ENCODE results near the gene POU6F1. TPM values are rescaled to one million over a fixed set of nuclear protein-coding genes. Genes with fewer than 3 reads are reported as not detected.
"Not testable (repeated sequence)": the region's sequence is repeated elsewhere in the genome, so short reads cannot be mapped to it uniquely, and the experiment has no call there.

POU6F1 gene
- total RNA-seq, 2 donors from 2014 or later = 18.1 to 19.4 TPM

GRCh38 chr12:51232642-51233041, 14.8 kb upstream of the POU6F1 start:
- DNase-seq (ENCODE audit: low spot score) = no peak
- intact Hi-C loops (cut with DNase I) = no loop called here

GRCh38 chr12:51229116-51229809, 11.4 kb upstream of the POU6F1 start:
- peak; percentile 19 for DNase-seq (ENCODE audit: low spot score)
- intact Hi-C loops (cut with DNase I) = no loop called here

- no peak for DNase-seq (ENCODE audit: low spot score)
- intact Hi-C loops (cut with DNase I) = no loop called here
Observed at GRCh38 chr12:51227962-51228361, 10.1 kb upstream of the POU6F1 start.

GRCh38 chr12:51227112-51227511, 9.2 kb upstream of the POU6F1 start:
- DNase-seq (ENCODE audit: low spot score); intact Hi-C loops (cut with DNase I): not testable (repeated sequence)

GRCh38 chr12:51225771-51226170, 7.9 kb upstream of the POU6F1 start:
- intact Hi-C loops (cut with DNase I) = no loop called here
- no peak for DNase-seq (ENCODE audit: low spot score)

- intact Hi-C loops (cut with DNase I) = no loop called here
- DNase-seq (ENCODE audit: low spot score) = peak; percentile 25
Observed at GRCh38 chr12:51225234-51225633, 7.4 kb upstream of the POU6F1 start.

GRCh38 chr12:51224625-51225024, 6.8 kb upstream of the POU6F1 start:
- intact Hi-C loops (cut with DNase I) = no loop called here
- DNase-seq (ENCODE audit: low spot score) = peak; percentile 14

- no peak for DNase-seq (ENCODE audit: low spot score)
- intact Hi-C loops (cut with DNase I) = no loop called here
Observed at GRCh38 chr12:51222461-51222860, 4.6 kb upstream of the POU6F1 start.

GRCh38 chr12:51219857-51220256, 2.0 kb upstream of the POU6F1 start:
- intact Hi-C loops (cut with DNase I) = loop anchor here in 1 of 2 donors (10.0 kb wide), 1 partner anchor 135 kb away; the partner anchor contains the start of gene CSRNP2
- not testable (repeated sequence) for DNase-seq (ENCODE audit: low spot score)

GRCh38 chr12:51219322-51219721, 1.5 kb upstream of the POU6F1 start:
- DNase-seq (ENCODE audit: low spot score) = no peak
- intact Hi-C loops (cut with DNase I) = loop anchor here in 1 of 2 donors (10.0 kb wide), 1 partner anchor 135 kb away; the partner anchor contains the start of gene CSRNP2

- intact Hi-C loops (cut with DNase I) = loop anchor here in 1 of 2 donors (10.0 kb wide), 1 partner anchor 134 kb away; the partner anchor contains the start of gene CSRNP2
- peak; percentile 72 for DNase-seq (ENCODE audit: low spot score)
Observed at GRCh38 chr12:51218607-51219161, 822 bp upstream of the POU6F1 start.

- intact Hi-C loops (cut with DNase I) = loop anchor here in 1 of 2 donors (10.0 kb wide), 1 partner anchor 133 kb away; the partner anchor contains the start of gene CSRNP2
- peak; percentile 87 for DNase-seq (ENCODE audit: low spot score)
Observed at GRCh38 chr12:51217133-51217967, 512 bp downstream of the POU6F1 start.

- peak; percentile 5 for DNase-seq (ENCODE audit: low spot score)
- intact Hi-C loops (cut with DNase I) = loop anchor here in 1 of 2 donors (10.0 kb wide), 1 partner anchor 132 kb away; the partner anchor contains the start of gene CSRNP2
Observed at GRCh38 chr12:51216642-51217041, 1.2 kb downstream of the POU6F1 start.

- intact Hi-C loops (cut with DNase I) = loop anchor here in 1 of 2 donors (5.0 to 10.0 kb wide), 2 partner anchors 130 to 1628 kb away; partner anchors contain the start of gene CSRNP2
- DNase-seq (ENCODE audit: low spot score) = no peak
Observed at GRCh38 chr12:51214895-51215294, 3.0 kb downstream of the POU6F1 start.

- intact Hi-C loops (cut with DNase I) = loop anchor here in 1 of 2 donors (5.0 to 10.0 kb wide), 2 partner anchors 126 to 1624 kb away; partner anchors contain the start of gene CSRNP2
- DNase-seq (ENCODE audit: low spot score) = peak; percentile 10
Observed at GRCh38 chr12:51210690-51211395, 7.0 kb downstream of the POU6F1 start.

GRCh38 chr12:51209259-51209658, 8.6 kb downstream of the POU6F1 start:
- intact Hi-C loops (cut with DNase I) = no loop called here
- DNase-seq (ENCODE audit: low spot score) = no peak

- intact Hi-C loops (cut with DNase I) = no loop called here
- DNase-seq (ENCODE audit: low spot score) = peak; percentile 24
Observed at GRCh38 chr12:51208016-51208660, 9.7 kb downstream of the POU6F1 start.

GRCh38 chr12:51205350-51205749, 12.5 kb downstream of the POU6F1 start:
- intact Hi-C loops (cut with DNase I) = no loop called here
- peak; percentile 3 for DNase-seq (ENCODE audit: low spot score)

Data from posterior vena cava (tissue), 2 donors.